Stimulated activated naive CD4-positive, alpha-beta T cell treated with Interleukin-2 at 50 U/mL for 16 hours (primary cell): ENCODE measurements around the gene SETMAR.
A peak's percentile ranks its signal among the peaks of the same experiment; 100 is the strongest.

Experiments used
- DNase-seq: peaks from one replicate; lab custom pipeline; 2025; lab: John Stamatoyannopoulos, UW

The SETMAR gene

DNA sequence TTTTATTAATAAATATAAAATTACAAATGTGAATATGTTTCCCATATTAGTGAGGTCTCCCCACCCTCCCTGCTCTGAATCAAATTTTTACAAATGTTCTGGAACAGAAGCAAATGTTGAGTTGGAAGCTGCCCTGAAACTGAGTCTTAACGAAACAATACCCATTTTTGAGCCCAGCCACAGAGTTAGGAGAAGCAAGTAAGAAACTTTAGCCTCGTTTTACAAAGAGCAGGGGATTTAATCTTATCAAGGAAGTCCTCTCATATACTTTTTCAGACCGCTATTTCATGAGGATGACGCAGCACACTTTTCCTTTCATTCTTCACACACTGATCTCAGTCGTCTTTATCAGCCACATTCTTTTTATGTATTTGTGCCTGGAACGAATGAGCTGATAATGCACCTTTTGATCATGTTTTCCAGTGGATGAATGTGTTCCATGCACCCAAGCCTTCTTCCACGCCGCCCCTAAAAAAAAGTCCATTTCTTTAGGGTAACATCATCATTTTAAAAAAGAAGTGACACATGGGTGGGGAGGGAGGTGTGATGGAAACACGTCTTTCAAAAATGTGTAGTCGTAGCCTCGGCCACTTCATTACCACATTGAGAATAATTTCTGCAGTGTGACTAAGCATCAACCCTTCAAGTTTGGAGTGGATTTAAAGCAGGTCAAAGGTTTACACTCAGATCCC, 48.1 kb downstream of the SETMAR start:
- peak; percentile 15 for DNase-seq

DNA sequence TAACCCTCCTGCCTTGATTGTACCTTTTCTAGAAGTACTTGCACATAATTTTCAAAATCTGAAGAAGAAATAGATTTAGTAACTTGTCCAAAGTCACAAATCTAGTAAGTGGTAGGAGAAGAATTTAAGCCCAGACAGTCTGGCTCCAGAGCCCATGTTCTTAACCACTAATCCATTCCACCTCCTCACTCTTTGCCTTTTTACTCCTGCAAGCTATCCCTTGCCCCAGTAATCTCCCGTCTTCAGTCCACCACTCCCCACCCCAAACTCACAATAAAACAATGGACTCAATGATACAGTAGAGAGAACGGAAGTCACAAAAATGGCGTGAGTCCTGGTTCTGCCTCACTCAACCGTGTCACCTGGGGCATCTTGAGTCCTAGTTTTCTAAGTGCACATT, 48.7 kb downstream of the SETMAR start:
- no peak for DNase-seq

- DNase-seq = no peak
Observed at GRCh38 chr3:4355401-4356219, 52.4 kb downstream of the SETMAR start.

GRCh38 chr3:4356220-4356540, 53.0 kb downstream of the SETMAR start:
- no peak for DNase-seq

DNA sequence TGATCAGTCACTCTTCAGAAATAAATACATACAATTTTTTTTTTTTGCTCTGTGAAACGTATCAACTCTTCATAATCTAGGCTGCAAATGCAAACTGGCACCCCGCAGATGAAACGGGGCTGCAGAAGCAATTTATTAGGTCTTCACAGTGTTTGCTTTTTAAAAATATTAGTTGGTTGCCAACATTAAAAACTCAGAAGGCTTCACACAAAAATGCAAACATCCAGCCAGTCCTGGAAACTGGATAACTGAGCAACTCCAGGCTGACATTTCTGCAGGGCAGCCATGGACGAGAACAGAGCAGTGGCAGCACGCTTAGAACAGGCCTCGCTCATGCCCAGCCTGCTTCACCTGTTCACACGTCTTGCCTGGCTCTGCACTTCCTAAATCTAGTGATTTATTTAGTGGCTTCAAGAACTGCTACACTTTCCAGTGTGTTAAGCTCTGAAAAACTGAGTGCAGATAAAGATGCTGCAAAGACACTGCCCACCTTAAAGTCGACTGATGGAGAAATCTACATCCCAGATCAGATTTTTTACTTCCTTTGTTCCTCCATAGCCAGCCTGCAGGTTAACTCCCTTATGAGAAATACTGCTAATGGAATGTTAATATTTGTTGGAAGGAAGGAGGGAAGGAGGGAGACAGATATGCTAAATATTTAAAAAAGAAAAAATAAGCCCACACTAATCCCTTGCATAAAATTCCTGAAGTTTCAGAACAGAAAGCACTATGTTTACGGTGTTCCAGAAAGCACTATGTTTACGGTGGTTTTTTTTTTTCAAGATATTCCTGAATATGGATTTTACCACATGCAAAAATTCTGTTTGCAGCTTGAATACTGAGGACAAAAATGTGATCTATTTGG, 53.6 kb downstream of the SETMAR start:
- no peak for DNase-seq

DNA sequence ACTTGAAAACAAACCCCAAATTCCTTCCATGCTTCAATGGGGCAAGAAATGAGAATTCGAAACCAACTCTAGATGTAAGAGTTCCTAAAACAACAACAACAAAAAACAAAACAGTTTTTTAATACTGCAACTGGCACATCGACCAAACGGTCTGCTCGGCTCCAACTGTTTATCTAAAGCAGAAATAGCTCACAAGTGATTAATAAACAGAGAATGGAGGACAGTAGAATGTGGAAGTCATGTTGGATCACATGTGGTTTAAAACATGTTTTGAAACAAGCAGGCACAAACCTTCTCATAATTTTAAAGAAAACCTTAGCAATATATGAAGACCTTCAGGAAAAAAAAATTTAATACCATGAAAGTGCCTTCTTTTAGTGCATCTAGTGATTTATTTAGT, 55.1 kb downstream of the SETMAR start:
- no peak for DNase-seq

DNA sequence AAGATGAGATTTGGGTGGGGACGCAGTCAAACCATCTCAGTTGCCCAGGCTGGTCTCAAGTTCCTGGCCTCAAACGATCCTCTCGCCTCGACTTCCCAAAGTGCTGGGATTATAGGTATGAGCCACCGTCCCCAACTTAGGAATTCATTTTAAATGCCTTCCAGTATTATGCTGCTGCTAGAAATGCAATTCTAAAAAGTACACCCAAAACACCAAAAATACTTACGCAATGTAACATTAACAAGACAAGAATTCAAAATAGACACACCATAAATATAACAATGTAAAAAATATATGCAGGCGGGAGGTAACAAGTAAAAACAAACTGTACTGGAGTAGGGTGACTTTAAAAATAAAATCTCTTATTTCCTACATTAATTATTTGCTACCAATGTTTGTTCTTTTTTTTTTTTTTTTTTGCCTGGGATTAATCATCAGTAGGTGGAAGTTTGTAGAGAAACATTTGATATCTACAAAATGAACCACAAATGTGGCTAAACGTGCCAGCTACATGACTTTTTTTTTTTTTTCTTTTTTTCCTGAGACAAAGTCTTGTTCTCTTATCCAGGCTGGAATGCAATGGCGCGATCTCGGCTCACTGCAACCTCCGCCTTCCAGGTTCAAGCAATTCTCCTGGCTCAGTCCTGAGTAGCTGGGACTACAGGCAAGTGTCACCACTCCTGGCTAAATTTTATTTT, 56.8 kb downstream of the SETMAR start:
- no peak for DNase-seq

DNA sequence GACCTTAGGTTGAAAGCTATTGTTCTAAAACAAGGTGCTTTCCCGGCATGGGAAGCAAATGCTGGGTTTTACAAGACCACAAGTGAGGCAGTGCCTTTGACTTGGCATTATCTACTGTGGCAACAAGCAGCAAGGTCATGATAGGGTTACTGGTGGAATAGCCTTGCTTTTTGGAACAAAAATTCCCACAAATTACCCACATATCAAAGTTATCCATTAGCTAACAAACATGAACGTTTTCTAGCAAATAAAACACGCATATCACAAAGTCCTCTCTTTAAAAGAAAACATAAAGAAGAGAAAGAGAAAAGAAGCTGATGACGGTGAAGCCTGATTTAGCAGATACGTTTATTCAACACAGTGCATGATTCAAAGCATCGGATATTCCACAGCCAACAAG, 57.6 kb downstream of the SETMAR start:
- no peak for DNase-seq

GRCh38 chr3:4362523-4362922, 59.4 kb downstream of the SETMAR start:
- DNase-seq = no peak
